ENCODE measurements around the gene GRID2. TPM values are rescaled to one million over a fixed set of nuclear protein-coding genes. Genes with fewer than 3 reads are reported as not detected.

Gene GRID2
- total and polyA plus RNA-seq, 2 of the 13 experiments (the other 11 are each of a cell fraction or from before 2014, with no cell fraction given): not detected

DNA sequence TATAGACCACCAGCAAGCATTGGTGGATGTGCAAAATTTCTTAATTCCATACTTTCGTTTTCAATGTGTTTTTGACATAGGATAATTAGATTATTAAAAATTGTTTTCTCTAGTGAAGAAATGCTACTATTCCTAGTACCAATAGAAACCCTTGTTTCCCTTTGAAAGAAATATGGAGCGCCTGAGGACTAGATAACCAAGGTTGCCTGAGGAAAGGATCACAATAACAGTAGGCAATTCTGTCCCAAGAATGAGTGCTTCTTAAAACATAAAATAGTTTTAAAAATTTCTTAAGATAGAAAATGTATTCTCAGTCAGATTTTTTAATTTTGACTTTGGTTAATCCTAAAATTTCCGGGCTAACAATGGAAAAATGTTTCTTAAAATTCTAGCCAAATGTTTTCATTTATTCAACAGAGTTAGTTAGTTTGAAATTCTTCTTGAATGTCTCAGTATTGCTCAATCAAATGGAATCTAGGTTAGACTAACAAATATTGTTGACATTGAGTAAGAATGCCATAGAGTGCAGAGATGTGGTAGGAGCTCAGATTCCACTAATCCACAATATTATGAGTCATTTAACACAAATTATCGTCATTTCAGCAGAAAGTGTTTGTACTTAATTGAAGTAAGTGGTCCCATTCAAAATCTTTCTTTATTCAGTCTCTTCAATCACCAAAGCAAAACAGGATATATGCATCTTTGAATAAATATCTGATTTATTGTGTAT, 666.0 kb downstream of the GRID2 start (continued):
- TF ChIP-seq ZMYM3 (CRISPR knock-in tag; IDR thresholded peaks at IDR 0.05) (no peak), ZNF33B (CRISPR knock-in tag; IDR thresholded peaks at IDR 0.05) (no peak), FOXP1 (IDR thresholded peaks at IDR 0.05) (no peak), FOXP1 (CRISPR knock-in tag; IDR thresholded peaks at IDR 0.05) (peak; percentile 76; the same call in 1 of the 2 replicates), NFATC3 (CRISPR knock-in tag; IDR thresholded peaks at IDR 0.05) (no peak), JUND (CRISPR knock-in tag; IDR thresholded peaks at IDR 0.05) (peak; percentile 61; the same call in 1 of the 2 replicates), ZKSCAN8 (CRISPR knock-in tag; IDR thresholded peaks at IDR 0.05; ENCODE audit: borderline replicate concordance) (no peak), ZNF660 (CRISPR knock-in tag; IDR thresholded peaks at IDR 0.05; ENCODE audit: borderline replicate concordance, low read depth) (no peak), ZNF619 (CRISPR knock-in tag; IDR thresholded peaks at IDR 0.05) (no peak), HOXA7 (CRISPR knock-in tag; IDR thresholded peaks at IDR 0.05) (no peak), TBX3 (IDR thresholded peaks at IDR 0.05; ENCODE audit: borderline replicate concordance) (peak; percentile 68; the same call in 1 of the 2 replicates), SMC3 (IDR thresholded peaks at IDR 0.05; ENCODE audit: low read length) (peak; percentile 44; the same call in 1 of the 2 replicates), ZNF615 (CRISPR knock-in tag; IDR thresholded peaks at IDR 0.05; ENCODE audit: borderline replicate concordance) (no peak), DNMT3B (CRISPR knock-in tag; conservative IDR thresholded peaks at IDR 0.05) (peak; percentile 72; the same call in 1 of the 2 replicates), FOXJ3 (CRISPR knock-in tag; IDR thresholded peaks at IDR 0.05; ENCODE audit: borderline replicate concordance) (peak; percentile 68; the same call in 1 of the 2 replicates), MED1 (CRISPR knock-in tag; IDR thresholded peaks at IDR 0.05) (peak; percentile 40; the same call in 1 of the 2 replicates), SMAD3 (CRISPR knock-in tag; IDR thresholded peaks at IDR 0.05) (peak; percentile 79), MTA3 (CRISPR knock-in tag; IDR thresholded peaks at IDR 0.05) (no peak), ZNF670 (CRISPR knock-in tag; IDR thresholded peaks at IDR 0.05; ENCODE audit: borderline replicate concordance) (no peak), STAG1 (CRISPR knock-in tag; IDR thresholded peaks at IDR 0.05) (no peak)
- TF ChIP-seq, protein P1, sequence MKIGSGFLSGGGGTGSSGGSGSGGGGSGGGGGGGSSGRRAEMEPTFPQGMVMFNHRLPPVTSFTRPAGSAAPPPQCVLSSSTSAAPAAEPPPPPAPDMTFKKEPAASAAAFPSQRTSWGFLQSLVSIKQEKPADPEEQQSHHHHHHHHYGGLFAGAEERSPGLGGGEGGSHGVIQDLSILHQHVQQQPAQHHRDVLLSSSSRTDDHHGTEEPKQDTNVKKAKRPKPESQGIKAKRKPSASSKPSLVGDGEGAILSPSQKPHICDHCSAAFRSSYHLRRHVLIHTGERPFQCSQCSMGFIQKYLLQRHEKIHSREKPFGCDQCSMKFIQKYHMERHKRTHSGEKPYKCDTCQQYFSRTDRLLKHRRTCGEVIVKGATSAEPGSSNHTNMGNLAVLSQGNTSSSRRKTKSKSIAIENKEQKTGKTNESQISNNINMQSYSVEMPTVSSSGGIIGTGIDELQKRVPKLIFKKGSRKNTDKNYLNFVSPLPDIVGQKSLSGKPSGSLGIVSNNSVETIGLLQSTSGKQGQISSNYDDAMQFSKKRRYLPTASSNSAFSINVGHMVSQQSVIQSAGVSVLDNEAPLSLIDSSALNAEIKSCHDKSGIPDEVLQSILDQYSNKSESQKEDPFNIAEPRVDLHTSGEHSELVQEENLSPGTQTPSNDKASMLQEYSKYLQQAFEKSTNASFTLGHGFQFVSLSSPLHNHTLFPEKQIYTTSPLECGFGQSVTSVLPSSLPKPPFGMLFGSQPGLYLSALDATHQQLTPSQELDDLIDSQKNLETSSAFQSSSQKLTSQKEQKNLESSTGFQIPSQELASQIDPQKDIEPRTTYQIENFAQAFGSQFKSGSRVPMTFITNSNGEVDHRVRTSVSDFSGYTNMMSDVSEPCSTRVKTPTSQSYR (CRISPR knock-in tag; IDR thresholded peaks at IDR 0.05; ENCODE audit: borderline replicate concordance): no peak
- TF ChIP-seq, protein P2, sequence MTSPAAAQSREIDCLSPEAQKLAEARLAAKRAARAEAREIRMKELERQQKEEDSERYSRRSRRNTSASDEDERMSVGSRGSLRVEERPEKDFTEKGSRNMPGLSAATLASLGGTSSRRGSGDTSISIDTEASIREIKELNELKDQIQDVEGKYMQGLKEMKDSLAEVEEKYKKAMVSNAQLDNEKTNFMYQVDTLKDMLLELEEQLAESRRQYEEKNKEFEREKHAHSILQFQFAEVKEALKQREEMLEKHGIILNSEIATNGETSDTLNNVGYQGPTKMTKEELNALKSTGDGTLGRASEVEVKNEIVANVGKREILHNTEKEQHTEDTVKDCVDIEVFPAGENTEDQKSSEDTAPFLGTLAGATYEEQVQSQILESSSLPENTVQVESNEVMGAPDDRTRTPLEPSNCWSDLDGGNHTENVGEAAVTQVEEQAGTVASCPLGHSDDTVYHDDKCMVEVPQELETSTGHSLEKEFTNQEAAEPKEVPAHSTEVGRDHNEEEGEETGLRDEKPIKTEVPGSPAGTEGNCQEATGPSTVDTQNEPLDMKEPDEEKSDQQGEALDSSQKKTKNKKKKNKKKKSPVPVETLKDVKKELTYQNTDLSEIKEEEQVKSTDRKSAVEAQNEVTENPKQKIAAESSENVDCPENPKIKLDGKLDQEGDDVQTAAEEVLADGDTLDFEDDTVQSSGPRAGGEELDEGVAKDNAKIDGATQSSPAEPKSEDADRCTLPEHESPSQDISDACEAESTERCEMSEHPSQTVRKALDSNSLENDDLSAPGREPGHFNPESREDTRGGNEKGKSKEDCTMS (CRISPR knock-in tag; conservative IDR thresholded peaks at IDR 0.05): no peak
- TF ChIP-seq, protein P3, sequence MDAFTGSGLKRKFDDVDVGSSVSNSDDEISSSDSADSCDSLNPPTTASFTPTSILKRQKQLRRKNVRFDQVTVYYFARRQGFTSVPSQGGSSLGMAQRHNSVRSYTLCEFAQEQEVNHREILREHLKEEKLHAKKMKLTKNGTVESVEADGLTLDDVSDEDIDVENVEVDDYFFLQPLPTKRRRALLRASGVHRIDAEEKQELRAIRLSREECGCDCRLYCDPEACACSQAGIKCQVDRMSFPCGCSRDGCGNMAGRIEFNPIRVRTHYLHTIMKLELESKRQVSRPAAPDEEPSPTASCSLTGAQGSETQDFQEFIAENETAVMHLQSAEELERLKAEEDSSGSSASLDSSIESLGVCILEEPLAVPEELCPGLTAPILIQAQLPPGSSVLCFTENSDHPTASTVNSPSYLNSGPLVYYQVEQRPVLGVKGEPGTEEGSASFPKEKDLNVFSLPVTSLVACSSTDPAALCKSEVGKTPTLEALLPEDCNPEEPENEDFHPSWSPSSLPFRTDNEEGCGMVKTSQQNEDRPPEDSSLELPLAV (CRISPR knock-in tag; conservative IDR thresholded peaks at IDR 0.05; ENCODE audit: low read depth): no peak
- TF ChIP-seq, protein P4, sequence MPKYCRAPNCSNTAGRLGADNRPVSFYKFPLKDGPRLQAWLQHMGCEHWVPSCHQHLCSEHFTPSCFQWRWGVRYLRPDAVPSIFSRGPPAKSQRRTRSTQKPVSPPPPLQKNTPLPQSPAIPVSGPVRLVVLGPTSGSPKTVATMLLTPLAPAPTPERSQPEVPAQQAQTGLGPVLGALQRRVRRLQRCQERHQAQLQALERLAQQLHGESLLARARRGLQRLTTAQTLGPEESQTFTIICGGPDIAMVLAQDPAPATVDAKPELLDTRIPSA (CRISPR knock-in tag; IDR thresholded peaks at IDR 0.05; ENCODE audit: borderline replicate concordance): no peak

All from HepG2 (cell line).